ENCODE data around the gene H3-3A. TPM values are rescaled to one million over a fixed set of nuclear protein-coding genes. Genes with fewer than 3 reads are reported as not detected.
A peak's percentile ranks its signal among the peaks of the same experiment; 100 is the strongest.

Gene H3-3A
- total RNA-seq, 1 donor from 2014 or later, result 600 TPM

DNA sequence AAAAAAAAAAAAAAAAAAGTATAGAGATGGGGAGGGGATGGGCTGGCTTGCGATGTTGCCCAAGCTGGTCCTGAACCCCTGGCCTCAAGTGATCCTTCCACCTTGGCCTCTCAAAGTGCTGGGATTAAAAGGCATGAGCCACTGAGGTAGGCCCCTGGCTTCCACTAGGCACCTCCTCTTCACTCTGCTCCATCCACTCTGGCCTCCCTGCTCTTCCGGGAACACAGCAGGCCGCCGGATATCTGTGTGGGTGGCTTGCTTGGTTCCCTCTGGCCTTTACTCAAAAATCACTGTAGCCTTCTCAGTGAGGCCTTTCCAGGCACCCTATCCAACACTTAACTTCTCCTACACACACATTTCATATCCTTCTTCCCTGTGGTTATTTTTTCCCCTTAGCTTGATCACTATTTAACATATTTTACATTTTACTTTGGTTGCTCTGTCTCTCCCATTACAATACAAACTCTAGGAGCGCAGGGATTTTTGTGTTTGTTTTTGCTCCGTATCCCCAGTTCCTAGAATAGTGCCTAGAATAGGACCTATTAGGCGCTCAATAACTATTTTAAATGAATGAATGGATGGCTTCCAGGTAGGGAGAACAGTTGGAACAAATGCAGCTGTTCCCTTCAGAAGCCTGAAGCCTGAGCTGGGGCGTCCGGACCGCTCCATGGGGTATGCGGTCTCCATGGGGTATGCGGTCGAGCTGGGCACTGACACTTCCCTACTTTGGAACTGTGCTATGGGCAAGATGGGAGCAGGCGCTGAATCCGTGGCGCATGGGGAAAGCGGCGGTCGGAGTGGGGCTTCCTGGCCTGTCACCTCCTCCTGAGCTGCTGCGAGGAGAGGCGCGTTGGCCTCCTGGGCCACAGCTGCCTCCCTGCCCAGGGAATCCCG, 46.7 kb downstream of the H3-3A start:
- Mint-ChIP-seq H3K4me1 (peaks cover 42% of the 10 kb centered on the region), H3K27me3 (no peaks in the 10 kb centered on the region), H3K9me3 (no peaks in the 10 kb centered on the region), H3K27ac (peak overlapping the region; percentile 93), H3K4me3 (peak overlapping the region; percentile 91), H3K36me3 (ENCODE audit: low read depth) (no peaks in the 10 kb centered on the region)
- POLR2A ChIA-PET, result interaction anchor here (0.7 to 5.7 kb wide), 21 partner anchors 12 to 1737 kb away, joined by 3 to 182 read pairs (median 10); partner anchors contain the start of genes H3-3A, PARP1, PYCR2 and SDE2
- intact Hi-C loops (cut with micrococcal nuclease), result no loop called here
- ATAC-seq (ENCODE audit: low read depth) (no peak), DNase-seq (no peak)
- CTCF ChIA-PET, result interaction anchor here (1.2 to 5.1 kb wide), 7 partner anchors 10 to 299 kb away, joined by 3 to 73 read pairs (median 5); partner anchors contain the start of gene PARP1
- TF ChIP-seq, protein P1, sequence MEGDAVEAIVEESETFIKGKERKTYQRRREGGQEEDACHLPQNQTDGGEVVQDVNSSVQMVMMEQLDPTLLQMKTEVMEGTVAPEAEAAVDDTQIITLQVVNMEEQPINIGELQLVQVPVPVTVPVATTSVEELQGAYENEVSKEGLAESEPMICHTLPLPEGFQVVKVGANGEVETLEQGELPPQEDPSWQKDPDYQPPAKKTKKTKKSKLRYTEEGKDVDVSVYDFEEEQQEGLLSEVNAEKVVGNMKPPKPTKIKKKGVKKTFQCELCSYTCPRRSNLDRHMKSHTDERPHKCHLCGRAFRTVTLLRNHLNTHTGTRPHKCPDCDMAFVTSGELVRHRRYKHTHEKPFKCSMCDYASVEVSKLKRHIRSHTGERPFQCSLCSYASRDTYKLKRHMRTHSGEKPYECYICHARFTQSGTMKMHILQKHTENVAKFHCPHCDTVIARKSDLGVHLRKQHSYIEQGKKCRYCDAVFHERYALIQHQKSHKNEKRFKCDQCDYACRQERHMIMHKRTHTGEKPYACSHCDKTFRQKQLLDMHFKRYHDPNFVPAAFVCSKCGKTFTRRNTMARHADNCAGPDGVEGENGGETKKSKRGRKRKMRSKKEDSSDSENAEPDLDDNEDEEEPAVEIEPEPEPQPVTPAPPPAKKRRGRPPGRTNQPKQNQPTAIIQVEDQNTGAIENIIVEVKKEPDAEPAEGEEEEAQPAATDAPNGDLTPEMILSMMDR (IDR thresholded peaks at IDR 0.05), result no peak

DNA sequence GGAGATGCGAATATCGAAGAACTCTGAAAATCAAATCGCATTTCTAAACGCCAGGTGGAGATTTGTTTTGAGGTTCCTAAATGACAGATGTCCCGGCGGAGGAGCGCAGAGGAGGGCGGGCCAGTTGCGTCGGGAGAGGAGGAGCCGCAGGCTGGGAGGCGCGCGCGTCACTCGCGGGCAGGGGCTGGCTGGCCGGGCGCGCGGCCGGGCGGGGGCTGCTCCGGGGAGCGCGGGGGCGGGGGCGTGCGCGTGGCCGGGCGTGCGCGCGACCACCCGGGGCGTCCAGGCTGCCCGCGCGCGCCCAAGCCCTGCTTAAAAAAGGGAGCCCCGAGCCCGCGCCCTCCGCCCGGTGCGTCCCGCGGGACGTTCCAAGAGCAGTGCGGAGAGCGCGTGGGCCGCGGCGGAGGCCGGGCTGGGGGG, 47.3 kb downstream of the H3-3A start:
- TF ChIP-seq, protein P1 (IDR thresholded peaks at IDR 0.05), result no peak
- intact Hi-C loops (cut with micrococcal nuclease), result loop anchor here (1.0 to 5.0 kb wide), 7 partner anchors 12 to 683 kb away; partner anchors contain the start of genes H3-3A, LBR and SDE2
- H3K27me3 Mint-ChIP-seq, result no peaks in the 10 kb centered on the region
- no peaks in the 10 kb centered on the region for H3K36me3 Mint-ChIP-seq (ENCODE audit: low read depth)
- POLR2A ChIA-PET, result interaction anchor here (0.9 to 5.7 kb wide), 27 partner anchors 8 to 642 kb away, joined by 3 to 182 read pairs (median 10); partner anchors contain the start of genes H3-3A, PARP1, PYCR2 and SDE2
- peaks cover 42% of the 10 kb centered on the region for H3K4me1 Mint-ChIP-seq
- ATAC-seq (ENCODE audit: low read depth), result peak; percentile 66
- H3K27ac Mint-ChIP-seq, result peak overlapping the region; percentile 93
- peak; percentile 90 for DNase-seq
- CTCF ChIA-PET, result interaction anchor here (1.3 to 5.1 kb wide), 9 partner anchors 11 to 298 kb away, joined by 3 to 73 read pairs (median 6); partner anchors contain the start of genes H3-3A and PARP1
- H3K4me3 Mint-ChIP-seq, result peak overlapping the region; percentile 91
- no peaks in the 10 kb centered on the region for H3K9me3 Mint-ChIP-seq

DNA sequence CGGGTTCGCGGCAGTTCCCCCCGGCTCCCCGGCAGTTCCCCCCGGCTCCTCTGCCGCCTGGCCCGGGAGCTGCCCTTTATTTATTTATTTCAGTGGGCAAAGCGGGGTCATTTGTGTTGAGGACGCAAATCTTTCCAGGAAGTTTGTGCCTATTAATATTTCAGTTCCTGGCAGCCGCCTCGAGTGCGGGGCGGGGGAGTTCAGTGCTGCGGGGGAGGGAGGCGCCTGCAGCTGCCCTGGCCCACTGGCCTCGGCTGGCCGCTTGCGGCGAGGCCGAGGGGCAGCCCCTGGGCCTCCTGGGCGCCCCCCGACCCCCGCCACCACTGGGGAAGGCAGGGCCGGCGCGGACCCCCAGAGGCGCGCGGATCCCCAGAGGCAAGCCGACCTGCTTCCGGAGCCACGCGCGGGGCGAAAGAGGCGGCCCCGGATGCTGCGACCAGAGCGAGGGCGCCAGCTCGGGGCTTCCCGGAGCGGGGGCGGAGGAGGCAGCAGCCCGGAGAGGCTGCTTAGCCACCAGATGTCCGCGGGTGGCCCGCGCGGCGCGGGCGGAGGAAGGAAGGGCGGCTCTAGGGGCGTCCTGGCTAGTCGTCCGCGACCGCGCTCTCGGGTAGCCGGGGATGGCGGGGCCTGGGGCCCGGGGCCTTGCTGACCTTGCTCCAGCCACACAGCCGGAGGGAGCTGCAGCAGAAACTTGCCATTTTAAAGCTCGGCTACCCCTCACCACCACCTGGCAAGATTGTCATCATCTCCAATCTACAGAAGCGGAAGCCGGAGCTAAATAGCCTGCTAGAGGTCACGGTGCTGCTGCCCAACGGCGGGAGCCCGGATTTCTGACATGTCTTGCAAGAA, 48.0 kb downstream of the H3-3A start:
- H3K27me3 Mint-ChIP-seq, result no peaks in the 10 kb centered on the region
- TF ChIP-seq, protein P1 (IDR thresholded peaks at IDR 0.05), result no peak
- POLR2A ChIA-PET, result interaction anchor here (0.6 to 5.7 kb wide), 37 partner anchors 9 to 684 kb away, joined by 3 to 182 read pairs (median 6); partner anchors contain the start of genes H3-3A, PARP1, PYCR2 and SDE2
- CTCF ChIA-PET, result interaction anchor here (0.8 to 5.1 kb wide), 12 partner anchors 9 to 132 kb away, joined by 3 to 73 read pairs (median 6); partner anchors contain the start of genes H3-3A and SDE2
- H3K27ac Mint-ChIP-seq, result peak overlapping the region; percentile 91
- DNase-seq, result peak; percentile 90
- no peaks in the 10 kb centered on the region for H3K9me3 Mint-ChIP-seq
- ATAC-seq (ENCODE audit: low read depth), result peak; percentile 70
- peak overlapping the region; percentile 80 for H3K4me3 Mint-ChIP-seq
- no peaks in the 10 kb centered on the region for H3K36me3 Mint-ChIP-seq (ENCODE audit: low read depth)
- intact Hi-C loops (cut with micrococcal nuclease), result loop anchor here (1.0 to 5.0 kb wide), 7 partner anchors 12 to 683 kb away; partner anchors contain the start of genes H3-3A, LBR and SDE2
- peaks cover 42% of the 10 kb centered on the region for H3K4me1 Mint-ChIP-seq

DNA sequence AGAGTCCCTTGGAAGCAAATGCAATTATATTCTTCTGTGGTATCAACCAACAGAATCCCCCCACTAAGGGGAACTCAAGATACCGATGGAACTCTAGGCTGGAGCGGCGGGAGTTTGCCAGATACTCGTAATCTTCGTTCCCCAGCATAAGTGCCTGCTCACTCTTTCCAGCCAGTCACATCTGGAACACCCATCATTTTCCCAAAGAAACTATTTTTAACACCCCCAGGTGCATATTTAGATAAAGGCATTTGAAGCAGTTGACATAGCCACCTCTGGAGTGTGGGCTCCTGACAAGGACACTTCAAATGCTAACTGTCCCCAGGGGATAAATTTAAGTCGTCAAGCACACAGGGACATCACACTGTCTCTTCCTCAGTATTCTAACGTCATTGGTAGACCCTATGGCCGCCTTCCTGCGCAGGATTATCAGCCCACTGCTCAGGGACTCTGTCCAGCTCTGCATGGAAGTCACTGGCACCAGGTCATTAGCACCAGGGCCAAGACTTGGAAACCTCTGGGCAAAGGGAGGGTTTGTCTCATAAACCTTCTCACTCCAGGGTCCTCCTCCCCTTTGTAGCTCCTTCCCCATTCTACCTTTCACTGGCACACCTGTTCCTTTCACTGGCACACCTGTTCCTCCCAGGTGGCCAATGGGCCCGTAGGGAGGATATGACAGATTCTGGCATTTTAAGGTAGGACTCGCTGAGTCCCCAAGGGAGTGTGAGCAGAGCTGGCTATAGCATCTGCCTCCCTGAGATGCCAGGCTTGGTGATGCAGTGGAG, 48.8 kb downstream of the H3-3A start:
- Mint-ChIP-seq H3K4me3 (peak overlapping the region; percentile 80), H3K27me3 (no peaks in the 10 kb centered on the region), H3K9me3 (no peaks in the 10 kb centered on the region), H3K27ac (peak overlapping the region; percentile 89), H3K4me1 (peaks cover 45% of the 10 kb centered on the region), H3K36me3 (ENCODE audit: low read depth) (no peaks in the 10 kb centered on the region)
- no peak for ATAC-seq (ENCODE audit: low read depth)
- TF ChIP-seq, protein P1 (IDR thresholded peaks at IDR 0.05), result no peak
- ChIA-PET POLR2A (interaction anchor here (0.7 to 5.7 kb wide), 35 partner anchors 10 to 685 kb away, joined by 3 to 182 read pairs (median 6); partner anchors contain the start of genes H3-3A, PARP1, PYCR2 and SDE2), CTCF (interaction anchor here (0.8 to 5.1 kb wide), 14 partner anchors 8 to 133 kb away, joined by 3 to 73 read pairs (median 5); partner anchors contain the start of genes H3-3A and SDE2)
- intact Hi-C loops (cut with micrococcal nuclease), result loop anchor here (5.0 kb wide), 1 partner anchor 684 kb away; the partner anchor contains the start of gene LBR
- DNase-seq, result no peak
